NK-92 (cell line): ENCODE data around the gene CCDC83.
A peak's percentile ranks its signal among the peaks of the same experiment; 100 is the strongest.
"Not testable (repeated sequence)": the region's sequence is repeated elsewhere in the genome, so short reads cannot be mapped to it uniquely, and the experiment has no call there.

Experiments used
- DNase-seq: peaks from one replicate; lab custom pipeline; 2025; ENCODE audit not compliant: unreplicated experiment; lab: John Stamatoyannopoulos, UW

CCDC83 gene

GRCh38 chr11:85835263-85835662 lies 19.9 kb upstream of the CCDC83 start:
- no peak for DNase-seq

- no peak for DNase-seq
Measured at GRCh38 chr11:85835729-85836128, 19.5 kb upstream of the CCDC83 start.

DNA sequence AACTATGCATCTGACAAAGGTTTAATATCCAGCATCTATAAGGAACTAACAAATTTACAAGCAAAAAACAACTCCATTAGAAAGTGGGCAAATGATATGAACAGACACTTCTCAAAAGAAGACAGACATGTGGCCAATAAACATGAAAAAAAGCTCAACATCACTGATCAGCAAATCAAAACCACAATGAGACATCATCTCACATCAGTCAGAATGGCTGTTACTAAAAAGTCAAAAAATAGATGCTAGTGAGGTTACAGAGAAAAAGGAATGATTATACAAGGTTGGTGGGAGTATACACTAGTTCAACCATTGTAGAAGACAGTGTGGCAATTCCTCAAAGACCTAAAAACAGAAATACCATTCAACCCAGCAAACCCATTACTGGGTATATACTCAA lies 14.3 kb upstream of the CCDC83 start:
- DNase-seq: not testable (repeated sequence)

DNA sequence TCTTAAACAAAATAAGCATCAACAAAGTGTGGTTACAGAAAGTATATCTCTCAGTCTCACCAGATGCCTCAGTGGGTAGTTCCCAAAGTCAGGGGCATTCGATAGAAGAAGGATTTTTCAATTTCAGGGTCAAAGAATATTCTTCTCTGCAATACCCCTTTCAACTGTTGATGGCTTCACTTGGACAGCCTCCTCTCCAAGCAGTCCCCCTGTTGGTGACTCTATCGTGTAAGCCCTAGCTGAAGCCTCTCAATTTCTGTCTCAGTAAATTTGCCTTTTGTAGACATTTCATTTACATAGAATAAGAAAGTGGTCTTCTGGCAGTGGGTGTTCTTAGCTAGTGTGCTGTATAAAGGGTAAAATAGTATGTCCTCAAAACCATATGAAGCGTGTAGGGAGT lies 11.3 kb upstream of the CCDC83 start:
- no peak for DNase-seq

DNA sequence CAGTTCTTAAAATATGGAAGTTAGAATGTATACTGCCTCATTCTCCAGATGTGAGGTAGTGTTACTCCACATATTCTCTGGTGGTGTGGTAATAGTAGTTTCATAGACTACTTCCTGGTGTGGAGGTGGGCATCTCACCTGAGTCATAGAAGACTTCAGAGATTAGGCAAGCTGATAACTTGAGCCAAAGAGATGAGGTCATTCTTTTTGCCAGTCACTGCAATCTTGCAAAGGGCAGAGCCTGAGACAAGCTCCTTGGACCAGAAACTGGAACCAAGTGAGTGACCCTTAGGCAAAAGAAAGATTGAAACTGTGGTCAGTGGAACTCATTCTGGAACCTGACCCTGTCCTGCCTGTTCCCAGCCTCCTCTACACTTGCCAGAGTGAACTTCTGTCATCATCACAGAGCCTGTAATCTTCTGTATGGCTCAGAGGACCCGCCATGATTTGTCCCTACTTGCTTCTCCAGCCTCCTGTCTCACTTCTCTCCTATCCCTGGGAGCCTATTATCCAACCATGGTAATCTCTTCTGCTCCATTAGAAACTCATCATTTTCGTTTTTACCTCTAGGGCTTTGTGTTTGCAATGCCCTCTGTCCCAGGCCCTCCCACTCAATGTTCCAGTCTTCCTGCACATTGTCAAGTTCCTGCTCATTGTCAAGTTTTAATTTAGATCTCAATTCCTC lies 10.6 kb upstream of the CCDC83 start:
- DNase-seq: no peak

DNA sequence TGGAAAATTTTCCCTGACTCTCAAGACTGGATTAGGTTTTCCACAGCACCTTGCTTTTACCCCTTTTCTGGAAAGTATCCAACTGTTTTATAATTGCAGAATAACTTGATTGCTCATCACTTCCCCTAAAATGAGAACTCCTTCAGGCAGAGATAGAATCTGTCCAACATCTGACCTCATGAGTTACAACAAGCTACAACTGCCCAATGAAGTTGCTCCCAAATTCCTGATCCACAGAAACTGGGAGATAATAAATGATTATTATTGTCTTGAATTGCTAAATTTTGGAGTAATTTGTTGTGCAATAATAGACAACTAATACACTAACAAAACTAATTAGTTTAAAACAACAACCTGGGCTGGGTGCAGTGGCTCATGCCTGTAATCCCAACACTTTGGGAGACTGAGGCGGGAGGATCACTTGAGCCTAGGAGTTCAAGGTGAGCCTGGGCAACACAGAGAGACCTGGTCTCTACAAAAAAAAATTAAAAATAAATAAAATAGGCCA lies 10.0 kb upstream of the CCDC83 start:
- DNase-seq: no peak

DNA sequence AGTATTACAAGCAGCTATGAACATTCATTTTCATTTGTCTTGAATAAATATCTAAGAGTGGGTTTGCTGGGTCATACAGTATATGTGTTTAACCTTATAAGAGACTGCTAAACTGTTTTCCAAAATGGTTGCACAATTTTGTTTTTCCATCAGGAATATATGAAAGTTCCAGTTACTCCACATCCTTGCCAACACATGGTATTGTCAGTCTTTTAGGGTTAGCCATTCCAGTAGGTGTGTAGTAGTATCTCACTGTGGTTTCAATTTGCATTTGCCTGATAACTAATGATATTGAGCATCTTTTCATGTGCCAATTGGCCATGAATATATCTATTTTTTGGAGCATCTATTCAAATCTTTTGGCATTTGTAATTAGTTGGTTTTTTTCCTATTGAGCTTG lies 7.7 kb upstream of the CCDC83 start:
- DNase-seq: no peak

- DNase-seq: no peak
Measured at GRCh38 chr11:85848006-85848405, 7.2 kb upstream of the CCDC83 start.

DNA sequence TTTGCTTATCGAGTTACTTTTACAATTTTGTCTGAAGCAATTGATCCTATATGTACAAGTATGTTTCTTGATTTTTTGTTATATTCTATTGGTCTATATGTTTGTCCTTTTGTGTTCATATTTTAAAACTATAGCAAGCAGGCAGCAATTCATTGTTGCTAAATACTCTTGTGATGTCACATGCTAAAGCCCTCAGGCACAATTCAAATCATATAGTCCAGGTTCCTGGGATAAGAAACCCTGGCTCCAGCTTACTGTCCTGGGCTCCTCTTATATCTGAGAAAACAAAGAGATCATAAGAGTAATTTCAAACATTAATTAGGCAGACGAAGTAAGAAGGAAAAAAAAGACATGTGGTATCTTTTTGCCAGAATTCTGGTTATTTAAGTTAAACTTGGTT lies 6.6 kb upstream of the CCDC83 start:
- DNase-seq: no peak

DNA sequence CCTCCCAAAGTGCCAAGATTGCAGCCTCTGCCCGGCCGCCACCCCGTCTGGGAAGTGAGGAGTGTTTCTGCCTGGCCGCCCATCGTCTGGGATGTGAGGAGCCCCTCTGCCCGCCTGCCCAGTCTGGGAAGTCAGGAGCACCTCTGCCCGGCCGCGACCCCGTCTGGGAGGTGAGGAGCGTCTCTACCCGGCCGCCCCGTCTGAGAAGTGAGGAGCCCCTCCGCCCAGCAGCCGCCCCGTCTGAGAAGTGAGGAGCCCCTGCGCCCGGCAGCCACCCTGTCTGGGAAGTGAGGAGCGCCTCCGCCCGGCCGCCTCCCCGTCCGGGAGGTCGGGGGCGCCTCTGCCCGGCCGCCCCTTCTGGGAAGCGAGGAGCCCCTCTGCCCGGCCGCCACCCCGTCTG lies 2.4 kb upstream of the CCDC83 start:
- not testable (repeated sequence) for DNase-seq

- DNase-seq: not testable (repeated sequence)
Measured at GRCh38 chr11:85853541-85853940, 1.6 kb upstream of the CCDC83 start.

DNA sequence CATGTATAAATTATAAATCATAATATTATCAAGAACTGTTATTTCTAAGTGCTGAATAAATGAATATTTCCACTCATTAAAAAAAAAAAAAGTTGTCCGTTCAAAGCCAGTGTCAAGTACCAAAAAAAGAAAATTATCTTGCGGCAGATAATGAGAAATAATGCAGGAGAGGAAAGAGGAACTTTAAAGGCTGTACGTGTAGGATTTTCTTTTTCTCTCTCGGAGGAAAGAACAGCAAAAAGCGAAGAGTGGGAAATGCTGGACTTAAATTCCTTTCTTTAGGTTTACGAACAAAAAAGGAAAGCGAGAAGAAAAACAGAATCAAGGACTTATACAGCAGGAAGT lies 999 bp upstream of the CCDC83 start:
- DNase-seq: no peak

GRCh38 chr11:85854557-85855340 lies 434 bp upstream of the CCDC83 start:
- DNase-seq: peak; percentile 7

- no peak for DNase-seq
Measured at GRCh38 chr11:85857098-85857497, 1.9 kb downstream of the CCDC83 start.

DNA sequence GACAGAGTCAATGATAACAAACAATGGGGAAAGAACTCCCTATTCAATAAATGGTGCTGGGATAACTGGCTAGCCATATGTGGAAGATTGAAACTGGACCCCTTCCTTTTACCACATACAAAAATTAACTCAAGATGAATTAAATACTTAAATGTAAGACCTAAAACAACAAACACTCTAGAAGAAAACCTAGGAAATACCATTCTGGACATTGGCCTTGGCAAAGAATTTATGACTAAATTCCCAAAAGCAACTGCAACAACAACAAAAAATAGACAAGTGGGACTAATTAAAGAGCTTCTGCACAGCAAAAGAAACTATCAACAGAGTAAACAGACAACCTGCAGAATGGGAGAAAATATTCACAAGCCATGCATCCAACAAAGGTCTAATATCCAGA lies 4.4 kb downstream of the CCDC83 start:
- DNase-seq: not testable (repeated sequence)

GRCh38 chr11:85863855-85864254 lies 8.7 kb downstream of the CCDC83 start:
- DNase-seq: no peak

DNA sequence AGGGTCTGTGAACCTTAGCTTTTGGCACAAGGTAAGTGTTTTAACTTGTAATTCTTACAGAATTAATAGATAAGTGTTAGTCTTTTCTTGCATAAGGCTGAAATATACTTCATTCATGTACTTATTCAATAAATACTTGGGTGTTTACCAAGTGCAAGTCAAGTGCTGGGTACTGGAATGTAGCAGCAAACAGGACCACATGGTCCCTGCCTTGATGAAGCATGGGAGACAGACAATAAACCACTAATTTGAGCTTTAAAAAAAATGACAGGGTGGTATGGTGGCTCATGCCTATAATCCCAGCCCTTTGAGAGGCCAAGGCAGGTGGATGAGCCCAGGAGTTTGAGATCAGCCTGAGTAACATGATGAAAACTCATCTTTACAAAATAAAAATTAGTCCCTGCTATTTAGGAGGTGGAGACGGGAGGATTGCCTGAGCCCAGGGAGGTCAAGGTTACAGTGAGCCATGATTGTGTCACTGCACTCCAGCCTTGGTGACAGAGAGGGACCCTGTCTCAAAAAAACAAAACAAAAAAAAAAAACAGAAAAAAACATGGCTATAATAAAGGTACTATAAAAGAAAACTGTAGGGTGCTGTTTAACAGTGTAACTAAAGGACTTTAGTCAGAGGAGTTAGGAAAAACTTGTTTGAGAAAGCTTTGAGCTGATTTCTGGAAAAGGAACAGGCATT lies 11.1 kb downstream of the CCDC83 start:
- DNase-seq: no peak

DNA sequence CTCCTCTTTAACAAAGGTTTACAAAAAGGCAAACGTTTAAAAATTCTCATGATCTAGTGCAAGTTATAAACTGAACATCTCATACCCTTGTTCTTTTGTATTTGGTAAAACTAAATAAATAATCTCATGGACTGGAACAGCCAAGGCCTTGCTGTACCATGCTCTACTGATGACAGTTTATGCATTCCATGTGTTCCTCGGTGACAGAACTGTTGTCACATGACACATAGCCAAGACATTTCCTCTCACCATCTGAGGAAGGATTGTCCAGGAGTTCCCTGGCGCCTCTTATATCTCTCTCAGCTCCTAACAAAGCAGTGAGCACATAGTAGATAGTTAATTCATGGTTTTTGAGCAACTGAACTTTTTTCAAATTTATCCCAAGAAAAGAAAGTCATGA lies 12.6 kb downstream of the CCDC83 start:
- no peak for DNase-seq

DNA sequence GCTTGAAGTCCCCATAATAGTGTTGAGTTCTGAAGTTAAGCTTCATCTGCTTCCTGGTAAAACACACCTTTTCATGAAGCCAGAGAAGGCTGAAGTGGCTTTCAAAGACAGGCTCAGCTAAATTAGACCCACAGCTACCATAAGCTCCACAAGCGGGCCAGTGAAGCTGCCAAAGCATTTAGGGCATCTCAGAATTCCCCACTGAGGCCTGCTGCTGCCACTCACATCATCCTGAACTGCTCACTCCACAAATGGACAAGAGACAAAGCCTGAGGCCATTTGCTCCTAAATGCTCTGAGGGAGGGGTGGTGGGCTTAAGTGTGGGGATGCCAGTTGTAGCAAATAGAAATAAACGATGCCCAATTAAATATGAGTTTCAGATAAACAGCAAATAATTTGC lies 14.6 kb downstream of the CCDC83 start:
- no peak for DNase-seq

DNA sequence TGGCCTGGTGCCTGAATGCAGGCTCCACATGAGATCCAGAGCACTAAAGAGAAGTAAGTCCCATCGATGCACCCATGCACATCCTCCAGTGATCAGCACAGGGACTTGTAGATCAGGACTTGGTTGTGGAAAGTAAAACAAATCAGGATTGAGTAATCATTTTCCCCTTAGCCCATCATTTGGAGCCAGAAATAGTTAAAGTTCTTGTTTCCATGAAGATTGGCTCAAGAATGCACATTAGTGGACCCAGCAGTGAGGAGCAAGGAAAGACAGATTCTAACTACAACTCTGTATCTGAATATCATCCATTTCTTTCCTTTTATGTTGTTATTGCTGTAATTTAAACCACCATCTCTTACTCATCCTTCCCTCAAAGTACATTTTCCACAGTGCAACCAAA lies 19.1 kb downstream of the CCDC83 start:
- no peak for DNase-seq

GRCh38 chr11:85875505-85875904 lies 20.3 kb downstream of the CCDC83 start:
- DNase-seq: no peak

DNA sequence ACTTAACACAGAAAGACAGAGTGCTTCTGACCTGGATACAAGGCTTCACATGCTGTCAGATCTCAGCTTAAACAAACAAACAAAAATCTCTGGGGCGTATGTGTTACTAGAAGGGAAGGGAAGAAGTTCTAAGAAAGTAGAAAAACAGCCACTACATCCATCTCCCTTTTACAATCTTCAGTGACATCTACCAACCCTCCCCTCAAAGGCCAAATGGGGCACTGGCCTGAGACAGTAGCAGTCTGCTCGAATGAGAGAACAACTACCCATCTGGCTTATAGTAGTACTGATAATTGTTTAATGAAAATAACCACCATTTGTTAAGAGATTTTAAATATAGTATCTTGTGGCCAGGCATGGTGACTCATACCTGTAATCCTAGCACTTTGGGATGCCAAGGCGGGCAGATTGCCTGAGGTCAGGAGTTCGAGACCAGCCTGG lies 29.4 kb downstream of the CCDC83 start:
- no peak for DNase-seq
